GM12873 (cell line): ENCODE measurements around the gene RAB3B.

Source experiments
- TF ChIP-seq, protein P1 (sequence below): IDR thresholded peaks from 2 replicates; pipeline ENCODE4 v1.5.1; 2012; ENCODE audit warnings: low read depth, mild to moderate bottlenecking, moderate library complexity, low read length, control low read depth; ENCODE audit not compliant: insufficient read depth; ENCODE audit errors: missing control alignments

RAB3B gene

DNA sequence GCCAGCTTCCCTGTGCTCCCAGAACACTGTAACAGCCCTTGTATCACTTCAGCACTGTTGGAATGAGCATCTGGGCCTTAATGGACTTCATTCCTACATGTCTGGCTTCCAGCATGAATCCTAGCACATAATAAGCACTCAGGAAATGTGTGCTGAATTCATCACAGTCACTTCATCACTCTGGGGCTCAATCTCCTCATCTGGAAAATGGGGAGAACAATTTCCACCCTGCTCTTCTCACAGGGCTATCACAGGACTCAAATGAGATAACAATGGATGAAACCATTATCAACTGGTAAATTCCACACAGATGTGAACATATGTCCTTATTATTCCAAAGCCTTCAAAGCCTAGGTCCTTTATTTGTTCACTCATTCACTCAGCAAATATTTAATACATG is 12.4 kb downstream of the RAB3B start:
- TF ChIP-seq, protein P1, sequence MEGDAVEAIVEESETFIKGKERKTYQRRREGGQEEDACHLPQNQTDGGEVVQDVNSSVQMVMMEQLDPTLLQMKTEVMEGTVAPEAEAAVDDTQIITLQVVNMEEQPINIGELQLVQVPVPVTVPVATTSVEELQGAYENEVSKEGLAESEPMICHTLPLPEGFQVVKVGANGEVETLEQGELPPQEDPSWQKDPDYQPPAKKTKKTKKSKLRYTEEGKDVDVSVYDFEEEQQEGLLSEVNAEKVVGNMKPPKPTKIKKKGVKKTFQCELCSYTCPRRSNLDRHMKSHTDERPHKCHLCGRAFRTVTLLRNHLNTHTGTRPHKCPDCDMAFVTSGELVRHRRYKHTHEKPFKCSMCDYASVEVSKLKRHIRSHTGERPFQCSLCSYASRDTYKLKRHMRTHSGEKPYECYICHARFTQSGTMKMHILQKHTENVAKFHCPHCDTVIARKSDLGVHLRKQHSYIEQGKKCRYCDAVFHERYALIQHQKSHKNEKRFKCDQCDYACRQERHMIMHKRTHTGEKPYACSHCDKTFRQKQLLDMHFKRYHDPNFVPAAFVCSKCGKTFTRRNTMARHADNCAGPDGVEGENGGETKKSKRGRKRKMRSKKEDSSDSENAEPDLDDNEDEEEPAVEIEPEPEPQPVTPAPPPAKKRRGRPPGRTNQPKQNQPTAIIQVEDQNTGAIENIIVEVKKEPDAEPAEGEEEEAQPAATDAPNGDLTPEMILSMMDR, result no peak

DNA sequence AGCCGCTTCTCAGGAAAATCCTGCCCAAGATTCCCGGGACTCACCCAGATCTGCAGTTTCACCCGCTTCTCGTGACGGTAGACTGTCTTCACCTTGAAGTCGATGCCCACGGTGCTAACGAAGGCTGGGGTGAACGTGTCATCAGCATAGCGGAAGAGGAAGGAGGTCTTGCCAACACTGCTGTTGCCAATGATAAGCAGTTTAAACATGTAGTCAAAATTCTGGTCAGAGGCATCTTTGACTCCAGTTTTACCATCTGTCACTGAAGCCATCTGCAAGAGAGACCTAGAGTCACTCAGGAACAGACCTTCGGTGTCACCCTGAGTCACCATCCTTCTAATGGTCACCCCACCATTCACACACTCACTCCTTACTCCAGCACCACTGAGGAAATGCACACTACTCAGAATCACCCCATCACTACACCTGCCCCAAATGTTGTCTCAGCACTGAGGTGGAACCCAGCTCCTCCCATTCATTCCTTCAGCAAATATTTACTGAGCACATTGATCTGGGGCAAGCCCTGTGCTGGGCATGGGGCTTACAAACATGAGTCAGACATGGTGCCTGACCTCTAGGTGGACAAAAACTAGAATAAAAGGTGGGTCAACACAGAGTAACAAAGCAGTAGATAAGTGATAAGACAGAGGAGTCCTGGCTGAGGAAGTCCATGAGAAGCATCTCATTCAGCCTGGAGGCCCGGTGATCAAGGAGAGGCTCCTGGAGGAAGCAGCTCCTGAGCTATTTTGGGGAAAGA is 13.5 kb downstream of the RAB3B start:
- TF ChIP-seq, protein P1, result no peak

DNA sequence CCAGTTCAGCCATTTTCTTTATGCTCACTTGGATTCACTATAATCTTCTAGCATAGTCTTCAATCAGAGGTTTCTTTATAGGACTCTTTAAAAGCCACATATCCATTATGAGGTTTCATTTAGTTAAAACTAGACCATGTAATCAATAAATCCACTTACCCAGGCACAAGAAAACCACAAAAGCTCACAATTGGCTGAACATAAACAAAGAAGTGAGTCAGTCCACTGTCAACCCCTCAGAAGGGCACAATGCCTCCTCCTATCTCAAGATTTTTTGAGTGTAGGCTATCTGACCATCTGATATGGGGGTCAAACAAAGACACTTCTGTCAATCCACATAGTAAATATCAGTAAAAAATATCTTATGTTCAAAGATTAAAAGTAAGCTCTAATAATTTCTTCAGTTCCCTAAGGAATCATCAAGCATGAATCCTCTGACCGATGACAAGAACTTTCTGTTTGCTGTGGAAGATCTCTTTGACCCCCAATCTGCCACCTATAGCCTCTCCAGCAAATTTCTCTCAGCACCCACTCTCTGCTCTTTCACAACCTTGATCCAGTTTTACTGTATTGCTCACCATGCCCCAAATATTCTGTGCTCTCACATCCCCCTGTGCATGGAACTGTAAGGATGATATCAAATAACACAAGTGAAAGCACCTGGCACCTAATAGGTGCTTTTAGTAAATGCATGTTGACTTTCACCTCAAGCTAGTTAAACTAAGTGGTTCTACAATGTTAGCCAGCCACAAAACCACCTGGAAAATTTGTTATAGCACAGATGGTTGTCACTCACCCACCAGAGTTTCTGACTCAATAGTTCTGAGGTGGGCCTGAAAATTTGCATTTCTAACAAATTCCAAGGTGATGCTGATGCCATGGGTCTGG is 16.7 kb downstream of the RAB3B start:
- TF ChIP-seq, protein P1, result no peak

DNA sequence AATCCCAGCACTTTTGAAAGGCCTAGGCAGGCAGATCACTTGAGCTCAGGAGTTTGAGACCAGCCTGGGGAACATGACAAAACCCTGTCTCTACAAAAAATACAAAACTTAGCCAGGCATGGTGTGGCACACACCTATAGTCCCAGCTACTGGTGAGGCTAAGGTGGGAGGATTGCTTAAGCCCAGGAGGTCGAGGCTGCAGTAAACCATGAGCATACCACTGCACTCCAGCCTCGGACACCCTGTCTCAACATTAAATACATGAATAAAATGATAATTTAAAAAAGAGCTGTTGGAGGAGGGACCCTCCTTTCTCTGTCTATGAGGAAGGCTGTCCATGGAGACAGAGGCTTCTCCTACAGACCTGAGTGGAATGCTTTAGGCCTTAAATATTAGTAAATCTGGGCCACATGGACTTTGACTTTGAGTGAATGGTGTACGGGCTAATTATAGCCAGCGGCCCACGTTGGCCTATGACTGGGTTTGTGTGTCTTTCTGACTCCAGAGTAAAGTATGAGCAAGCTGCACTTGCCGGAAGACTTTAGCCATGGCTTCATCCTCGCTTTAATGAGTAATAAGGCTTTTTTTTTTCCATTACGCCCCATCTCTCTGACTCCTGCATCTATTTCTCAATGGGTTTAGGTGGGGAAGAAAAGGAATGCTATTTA is 21.3 kb downstream of the RAB3B start:
- TF ChIP-seq, protein P1, result no peak

DNA sequence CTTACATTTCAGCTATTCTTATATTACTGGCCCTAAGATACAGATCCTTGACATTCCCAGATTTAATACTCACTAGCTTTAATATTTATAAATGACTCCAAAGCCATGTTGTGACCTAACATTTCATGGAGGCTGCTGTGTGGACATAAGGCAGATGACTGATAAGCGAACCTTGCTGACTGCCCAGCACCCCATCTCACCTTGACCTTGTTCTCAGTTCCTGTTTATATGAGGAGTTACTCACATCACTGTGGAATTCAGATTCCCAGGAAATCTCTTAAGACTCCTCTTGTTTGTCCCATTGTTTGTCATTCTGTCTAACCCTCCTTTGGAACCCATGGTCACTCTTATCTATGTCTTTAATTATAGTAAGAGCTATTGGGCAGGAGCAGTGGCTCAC is 21.9 kb downstream of the RAB3B start:
- TF ChIP-seq, protein P1, result no peak

DNA sequence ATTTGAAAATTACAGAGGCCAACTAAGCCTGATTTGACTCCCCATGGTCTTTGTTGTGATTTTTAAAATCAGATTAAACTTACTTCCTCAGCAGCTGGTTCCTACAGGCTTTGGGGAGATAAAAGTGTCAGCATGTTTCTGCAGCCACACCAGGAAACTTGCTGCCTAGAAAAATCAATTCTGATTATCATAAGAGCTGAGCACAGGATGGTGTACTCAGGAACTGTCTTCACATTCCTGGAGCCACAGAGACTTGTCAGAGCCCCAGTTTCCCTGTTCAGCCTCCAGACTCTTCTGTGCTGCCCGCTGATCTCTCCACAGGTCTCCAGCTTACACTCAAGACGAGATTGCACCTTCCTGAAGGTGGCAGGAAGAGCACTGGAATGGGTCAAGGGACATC is 23.9 kb downstream of the RAB3B start:
- TF ChIP-seq, protein P1, result no peak

DNA sequence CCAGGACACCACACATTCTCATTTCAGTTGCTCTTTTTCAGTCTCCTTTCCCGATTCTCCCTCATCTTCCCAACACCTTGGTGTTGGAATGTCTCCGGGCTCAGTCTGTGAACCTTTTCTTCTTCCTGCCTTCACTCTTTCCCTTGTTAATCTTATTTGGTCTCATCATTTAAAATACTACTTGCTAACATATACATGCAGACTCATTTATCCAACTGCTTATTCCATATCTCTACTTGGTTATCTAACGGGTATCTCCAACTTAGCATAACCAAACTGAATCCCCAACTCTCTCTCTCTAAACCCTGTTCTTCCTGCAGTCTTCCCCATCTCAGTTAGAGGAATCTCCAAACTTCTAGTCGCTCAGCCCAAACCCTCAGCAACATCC is 26.2 kb downstream of the RAB3B start:
- TF ChIP-seq, protein P1, result no peak
